ENCODE data around the gene PLA2G5. TPM values are rescaled to one million over a fixed set of nuclear protein-coding genes. Genes with fewer than 3 reads are reported as not detected.

The PLA2G5 gene
- total and polyA plus RNA-seq, 11 donors = 25.6 to 102 (median 43.9) TPM

- WGBS, 4 donors = 51 to 78% (median 57%) methylated on average over 8 of the region's 8 CpGs
- H3K4me3 ChIP-seq = no peak overlapping the region
- intact Hi-C loops (cut with DNase I) = loop anchor here in 2 of 10 donors (5.0 kb wide), 2 partner anchors 47 to 97 kb away; partner anchors contain the start of gene PLA2G2A (in 1 of the 2)
- ATAC-seq (peak in 1 of 4 donors; percentile 15), DNase-seq (peak in 1 of 5 donors; percentile 45)
- H3K27ac ChIP-seq = peak overlapping the region in 8 of 12 donors; percentile 14 to 58 (median 36)
- peaks cover 0 to 57% (median 16%) of the 10 kb centered on the region in 12 donors for H3K4me1 ChIP-seq
- TF ChIP-seq, protein P1, sequence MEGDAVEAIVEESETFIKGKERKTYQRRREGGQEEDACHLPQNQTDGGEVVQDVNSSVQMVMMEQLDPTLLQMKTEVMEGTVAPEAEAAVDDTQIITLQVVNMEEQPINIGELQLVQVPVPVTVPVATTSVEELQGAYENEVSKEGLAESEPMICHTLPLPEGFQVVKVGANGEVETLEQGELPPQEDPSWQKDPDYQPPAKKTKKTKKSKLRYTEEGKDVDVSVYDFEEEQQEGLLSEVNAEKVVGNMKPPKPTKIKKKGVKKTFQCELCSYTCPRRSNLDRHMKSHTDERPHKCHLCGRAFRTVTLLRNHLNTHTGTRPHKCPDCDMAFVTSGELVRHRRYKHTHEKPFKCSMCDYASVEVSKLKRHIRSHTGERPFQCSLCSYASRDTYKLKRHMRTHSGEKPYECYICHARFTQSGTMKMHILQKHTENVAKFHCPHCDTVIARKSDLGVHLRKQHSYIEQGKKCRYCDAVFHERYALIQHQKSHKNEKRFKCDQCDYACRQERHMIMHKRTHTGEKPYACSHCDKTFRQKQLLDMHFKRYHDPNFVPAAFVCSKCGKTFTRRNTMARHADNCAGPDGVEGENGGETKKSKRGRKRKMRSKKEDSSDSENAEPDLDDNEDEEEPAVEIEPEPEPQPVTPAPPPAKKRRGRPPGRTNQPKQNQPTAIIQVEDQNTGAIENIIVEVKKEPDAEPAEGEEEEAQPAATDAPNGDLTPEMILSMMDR (IDR thresholded peaks at IDR 0.05) = no peak
- no peak for TF ChIP-seq POLR2A (IDR thresholded peaks at IDR 0.05)
- no peaks in the 10 kb centered on the region for H3K27me3 ChIP-seq
- H3K9me3 ChIP-seq = no peaks in the 10 kb centered on the region
- H3K36me3 ChIP-seq = peaks cover 0 to 33% (median 0%) of the 10 kb centered on the region in 9 donors
Observed at GRCh38 chr1:20074725-20075171, 4.8 kb downstream of the PLA2G5 start.

DNA sequence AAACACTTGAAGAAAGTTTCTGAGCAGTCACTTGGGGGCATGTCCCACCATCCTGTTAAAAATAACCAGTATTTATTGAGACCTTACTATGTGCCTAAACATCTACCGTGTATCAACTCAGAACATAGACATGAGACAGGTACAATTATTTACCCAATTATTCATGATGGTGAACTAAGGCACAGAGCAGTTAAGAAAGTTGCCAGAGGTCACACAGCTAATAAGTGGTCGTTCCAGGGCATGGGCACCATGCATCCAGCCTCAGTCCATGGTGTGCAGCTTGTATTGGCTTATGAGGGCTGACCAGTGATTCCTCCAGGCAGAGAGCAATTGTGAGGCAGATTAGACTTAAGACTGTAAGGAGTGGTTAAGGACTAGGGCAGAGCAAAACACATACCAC, 5.4 kb downstream of the PLA2G5 start:
- 76 to 85% (median 84%) methylated on average over 2 of the region's 2 CpGs for WGBS, 4 donors
- Histone ChIP-seq H3K27me3 (no peaks in the 10 kb centered on the region), H3K9me3 (no peaks in the 10 kb centered on the region), H3K27ac (no peak overlapping the region), H3K4me1 (peaks cover 0 to 60% (median 19%) of the 10 kb centered on the region in 12 donors), H3K4me3 (no peak overlapping the region), H3K36me3 (peaks cover 0 to 33% (median 0%) of the 10 kb centered on the region in 9 donors)
- ATAC-seq = no peak
- DNase-seq = no peak
- no peak for TF ChIP-seq POLR2A (IDR thresholded peaks at IDR 0.05)
- TF ChIP-seq, protein P1 (IDR thresholded peaks at IDR 0.05) = no peak
- intact Hi-C loops (cut with DNase I) = loop anchor here in 1 of 10 donors (5.0 kb wide), 1 partner anchor 98 kb away; the partner anchor contains the start of gene PLA2G2A

DNA sequence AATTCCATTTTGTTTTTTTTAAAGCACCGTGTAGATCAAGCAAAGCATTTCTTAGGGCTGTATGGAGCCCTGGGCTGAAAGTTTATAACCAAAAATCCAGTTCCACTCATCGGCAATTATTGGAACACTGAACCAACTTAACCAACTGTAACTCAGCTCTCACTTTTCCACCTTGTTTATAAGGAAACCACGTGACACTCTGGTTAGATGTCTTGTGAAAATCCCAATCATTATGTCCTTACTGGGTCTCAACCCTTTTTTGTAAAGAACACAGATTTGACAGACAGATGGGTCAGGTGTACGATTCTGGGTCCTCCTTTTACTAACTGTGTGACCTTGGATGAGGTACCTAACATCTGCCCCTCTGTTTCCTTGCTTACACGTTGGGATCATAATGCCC, 6.2 kb downstream of the PLA2G5 start:
- DNase-seq = no peak
- ATAC-seq = no peak
- Histone ChIP-seq H3K4me3 (no peak overlapping the region), H3K36me3 (peaks cover 0 to 33% (median 0%) of the 10 kb centered on the region in 9 donors), H3K27ac (no peak overlapping the region), H3K4me1 (peaks cover 0 to 62% (median 25%) of the 10 kb centered on the region in 12 donors), H3K9me3 (no peaks in the 10 kb centered on the region), H3K27me3 (no peaks in the 10 kb centered on the region)
- intact Hi-C loops (cut with DNase I) = loop anchor here in 1 of 10 donors (5.0 kb wide), 1 partner anchor 99 kb away; the partner anchor contains the start of gene PLA2G2A
- TF ChIP-seq, protein P1 (IDR thresholded peaks at IDR 0.05) = no peak
- TF ChIP-seq POLR2A (IDR thresholded peaks at IDR 0.05) = no peak
- WGBS, 4 donors = 64 to 77% (median 69%) methylated on average over 5 of the region's 5 CpGs

- 82 to 89% (median 87%) methylated on average over 5 of the region's 5 CpGs for WGBS, 4 donors
- Histone ChIP-seq H3K27me3 (no peaks in the 10 kb centered on the region), H3K27ac (no peak overlapping the region), H3K4me1 (peaks cover 0 to 60% (median 27%) of the 10 kb centered on the region in 12 donors), H3K4me3 (no peak overlapping the region), H3K9me3 (no peaks in the 10 kb centered on the region), H3K36me3 (peaks cover 0 to 26% (median 0%) of the 10 kb centered on the region in 9 donors)
- intact Hi-C loops (cut with DNase I) = loop anchor here in 1 of 10 donors (5.0 kb wide), 1 partner anchor 100 kb away; the partner anchor contains the start of gene PLA2G2A
- no peak for TF ChIP-seq POLR2A (IDR thresholded peaks at IDR 0.05)
- TF ChIP-seq, protein P1 (IDR thresholded peaks at IDR 0.05) = no peak
- DNase-seq (no peak), ATAC-seq (no peak)
Observed at GRCh38 chr1:20076710-20077461, 6.9 kb downstream of the PLA2G5 start.
